HEK293 (cell line): ENCODE data around the gene PDE4D.
A peak's percentile ranks its signal among the peaks of the same experiment; 100 is the strongest.

Experiments used
- CTCF ChIA-PET: fragments of 350-600 bp; formaldehyde crosslinking; extraction: SDS; loops from one replicate; lab custom pipeline; 2021; ENCODE audit warnings: antibody characterized with exemption; lab: Yijun Ruan, JAX
- POLR2A ChIA-PET: fragments of 300-600 bp; formaldehyde crosslinking; extraction: SDS; loops from one replicate; lab custom pipeline; 2020; ENCODE audit warnings: antibody characterized with exemption, inconsistent platforms; lab: Yijun Ruan, JAX
- H3K27ac ChIP-seq: fragments of 200-500 bp; sonication (Bioruptor generic); 2 replicates; pipeline ENCODE4 v1.5.1; 2014; ENCODE audit warnings: low read depth, low read length, control low read depth, inconsistent platforms; ENCODE audit errors: extremely low read depth
- H3K36me3 ChIP-seq, 2 experiments: fragments of 200-500 bp in 1 of 2; sonication (Bioruptor generic) in 1 of 2; 1 replicate in 1 of 2; 2 replicates in 1 of 2; pipeline ENCODE4 v1.5.1; 2014 to 2017; ENCODE audit warnings: inconsistent platforms in 2 of 2, low read length in 2 of 2; ENCODE audit not compliant: control insufficient read depth in 2 of 2, insufficient read depth in 1 of 2
- H3K4me1 ChIP-seq: fragments of 200-500 bp; sonication (Bioruptor generic); 2 replicates; pipeline ENCODE4 v1.5.1; 2014; ENCODE audit warnings: mild to moderate bottlenecking, low read length, inconsistent platforms; ENCODE audit not compliant: control insufficient read depth, insufficient read depth
- H3K4me3 ChIP-seq: 2 replicates; pipeline ENCODE4 v1.5.1; 2011; ENCODE audit warnings: low read depth, mild to moderate bottlenecking, control low read depth, low read length, moderate library complexity
- H3K9me3 ChIP-seq: fragments of 200-500 bp; sonication (Bioruptor generic); 2 replicates; pipeline ENCODE4 v1.5.1; 2014; ENCODE audit warnings: low read depth, low read length, inconsistent platforms; ENCODE audit not compliant: control insufficient read depth, insufficient read depth
- GLI4 ChIP-seq: fragments of 450-650 bp; formaldehyde crosslinking; IDR thresholded peaks from 2 replicates; pipeline ENCODE4 v1.5.1; 2016; ENCODE audit warnings: missing biosample characterization, missing genetic modification characterization
- MZF1 ChIP-seq: fragments of 450-650 bp; formaldehyde crosslinking; IDR thresholded peaks from 2 replicates; pipeline ENCODE4 v1.5.1; 2017; ENCODE audit warnings: missing biosample characterization, missing genetic modification characterization, borderline replicate concordance
- PRDM1 ChIP-seq: fragments of 450-650 bp; formaldehyde crosslinking; IDR thresholded peaks from 2 replicates; pipeline ENCODE4; 2016; ENCODE audit warnings: missing biosample characterization, missing genetic modification characterization
- SP2 ChIP-seq: fragments of 450-650 bp; formaldehyde crosslinking; IDR thresholded peaks from 2 replicates; pipeline ENCODE4 v1.5.1; 2016; ENCODE audit warnings: missing biosample characterization, missing genetic modification characterization
- ZBTB21 ChIP-seq: fragments of 450-650 bp; formaldehyde crosslinking; IDR thresholded peaks from 2 replicates; pipeline ENCODE4 v1.5.1; 2017; ENCODE audit warnings: missing biosample characterization, missing genetic modification characterization
- ZBTB8A ChIP-seq: fragments of 450-650 bp; formaldehyde crosslinking; IDR thresholded peaks from 2 replicates; pipeline ENCODE4 v1.5.1; 2016; ENCODE audit warnings: missing biosample characterization, missing genetic modification characterization
- ZFP37 ChIP-seq: fragments of 450-650 bp; formaldehyde crosslinking; IDR thresholded peaks from 2 replicates; pipeline ENCODE4 v1.5.1; 2016; ENCODE audit warnings: missing biosample characterization, missing genetic modification characterization
- ZIC2 ChIP-seq: fragments of 450-650 bp; formaldehyde crosslinking; IDR thresholded peaks from 2 replicates; pipeline ENCODE4 v1.5.1; 2016; ENCODE audit warnings: missing biosample characterization, missing genetic modification characterization
- ZNF133 ChIP-seq: fragments of 450-650 bp; formaldehyde crosslinking; IDR thresholded peaks from 2 replicates; pipeline ENCODE4 v1.5.1; 2016; ENCODE audit warnings: missing biosample characterization, missing genetic modification characterization
- ZNF169 ChIP-seq: fragments of 450-650 bp; formaldehyde crosslinking; IDR thresholded peaks from 2 replicates; pipeline ENCODE4 v1.5.1; 2016; ENCODE audit warnings: missing biosample characterization, missing genetic modification characterization
- ZNF18 ChIP-seq: fragments of 450-650 bp; formaldehyde crosslinking; IDR thresholded peaks from 2 replicates; pipeline ENCODE4 v1.5.1; 2016; ENCODE audit warnings: missing biosample characterization, missing genetic modification characterization
- ZNF2 ChIP-seq: fragments of 450-650 bp; formaldehyde crosslinking; IDR thresholded peaks from 2 replicates; pipeline ENCODE4 v1.5.1; 2016; ENCODE audit warnings: missing biosample characterization, missing genetic modification characterization
- ZNF302 ChIP-seq: fragments of 450-650 bp; formaldehyde crosslinking; IDR thresholded peaks from 2 replicates; pipeline ENCODE4 v1.5.1; 2016; ENCODE audit warnings: missing biosample characterization, missing genetic modification characterization, low read depth
- ZNF362 ChIP-seq: fragments of 450-650 bp; formaldehyde crosslinking; IDR thresholded peaks from 2 replicates; pipeline ENCODE4 v1.5.1; 2016; ENCODE audit warnings: missing biosample characterization, missing genetic modification characterization
- ZNF404 ChIP-seq: fragments of 450-650 bp; formaldehyde crosslinking; IDR thresholded peaks from 2 replicates; pipeline ENCODE4 v1.5.1; 2017; ENCODE audit warnings: missing biosample characterization, missing genetic modification characterization
- ZNF544 ChIP-seq: fragments of 450-650 bp; formaldehyde crosslinking; IDR thresholded peaks from 2 replicates; pipeline ENCODE4 v1.5.0; 2017; ENCODE audit warnings: missing biosample characterization, missing genetic modification characterization
- ZNF555 ChIP-seq: fragments of 450-650 bp; formaldehyde crosslinking; conservative IDR thresholded peaks from 2 replicates; pipeline ENCODE4 v1.5.1; 2017; ENCODE audit warnings: missing biosample characterization, mild to moderate bottlenecking, missing genetic modification characterization, inconsistent platforms
- ZNF561 ChIP-seq: fragments of 450-650 bp; IDR thresholded peaks from 2 replicates; pipeline ENCODE4 v1.5.1; 2018; ENCODE audit warnings: missing biosample characterization, missing genetic modification characterization, borderline replicate concordance
- ZNF596 ChIP-seq: fragments of 450-650 bp; IDR thresholded peaks from 2 replicates; pipeline ENCODE4 v1.5.0; 2018; ENCODE audit warnings: missing biosample characterization, mild to moderate bottlenecking, missing genetic modification characterization, moderate library complexity
- ZNF621 ChIP-seq: fragments of 450-650 bp; formaldehyde crosslinking; IDR thresholded peaks from 2 replicates; pipeline ENCODE4 v1.5.1; 2017; ENCODE audit warnings: missing biosample characterization, missing genetic modification characterization
- ZNF658 ChIP-seq: fragments of 450-650 bp; formaldehyde crosslinking; IDR thresholded peaks from 2 replicates; pipeline ENCODE4; 2016; ENCODE audit warnings: missing biosample characterization, missing genetic modification characterization
- ZNF791 ChIP-seq: fragments of 450-650 bp; formaldehyde crosslinking; IDR thresholded peaks from 2 replicates; pipeline ENCODE4 v1.5.1; 2016; ENCODE audit warnings: missing biosample characterization, missing genetic modification characterization
- ZSCAN16 ChIP-seq: fragments of 450-650 bp; formaldehyde crosslinking; IDR thresholded peaks from 2 replicates; pipeline ENCODE4 v1.5.1; 2016; ENCODE audit warnings: missing biosample characterization, missing genetic modification characterization
- TF ChIP-seq, protein P1 (sequence below): IDR thresholded peaks from 2 replicates; pipeline ENCODE4 v1.6.1; 2011; ENCODE audit warnings: mild to moderate bottlenecking, low read depth, low read length, borderline replicate concordance
- TF ChIP-seq, protein P2 (sequence below): fragments of 450-650 bp; formaldehyde crosslinking; IDR thresholded peaks from 2 replicates; pipeline ENCODE4 v1.5.1; 2016; ENCODE audit warnings: missing biosample characterization, missing genetic modification characterization
- TF ChIP-seq, protein P3 (sequence below): fragments of 450-650 bp; formaldehyde crosslinking; optimal IDR thresholded peaks from 2 replicates; pipeline ENCODE3; 2016; ENCODE audit warnings: missing biosample characterization, mild to moderate bottlenecking, missing genetic modification characterization
- TF ChIP-seq, protein P4 (sequence below): fragments of 450-650 bp; IDR thresholded peaks from 2 replicates; pipeline ENCODE4 v1.5.1; 2018; ENCODE audit warnings: missing biosample characterization, missing genetic modification characterization
- TF ChIP-seq, protein P5 (sequence below): fragments of 450-650 bp; formaldehyde crosslinking; IDR thresholded peaks from 2 replicates; pipeline ENCODE4 v1.5.1; 2016; ENCODE audit warnings: missing biosample characterization, missing genetic modification characterization

Gene PDE4D

GRCh38 chr5:59287361-59287760, 606.2 kb downstream of the PDE4D start (continued):
- TF ChIP-seq, protein P1, sequence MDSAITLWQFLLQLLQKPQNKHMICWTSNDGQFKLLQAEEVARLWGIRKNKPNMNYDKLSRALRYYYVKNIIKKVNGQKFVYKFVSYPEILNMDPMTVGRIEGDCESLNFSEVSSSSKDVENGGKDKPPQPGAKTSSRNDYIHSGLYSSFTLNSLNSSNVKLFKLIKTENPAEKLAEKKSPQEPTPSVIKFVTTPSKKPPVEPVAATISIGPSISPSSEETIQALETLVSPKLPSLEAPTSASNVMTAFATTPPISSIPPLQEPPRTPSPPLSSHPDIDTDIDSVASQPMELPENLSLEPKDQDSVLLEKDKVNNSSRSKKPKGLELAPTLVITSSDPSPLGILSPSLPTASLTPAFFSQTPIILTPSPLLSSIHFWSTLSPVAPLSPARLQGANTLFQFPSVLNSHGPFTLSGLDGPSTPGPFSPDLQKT: no peak
- TF ChIP-seq GLI4 (tag by site-specific recombination) (no peak), ZNF133 (tag by site-specific recombination) (no peak), SP2 (tag by site-specific recombination) (no peak), ZNF18 (tag by site-specific recombination) (no peak), ZBTB8A (tag by site-specific recombination) (no peak), ZNF596 (tag by site-specific recombination) (no peak), ZNF302 (tag by site-specific recombination) (no peak), ZIC2 (tag by site-specific recombination) (peak; percentile 24; the same call in 1 of the 2 replicates)

DNA sequence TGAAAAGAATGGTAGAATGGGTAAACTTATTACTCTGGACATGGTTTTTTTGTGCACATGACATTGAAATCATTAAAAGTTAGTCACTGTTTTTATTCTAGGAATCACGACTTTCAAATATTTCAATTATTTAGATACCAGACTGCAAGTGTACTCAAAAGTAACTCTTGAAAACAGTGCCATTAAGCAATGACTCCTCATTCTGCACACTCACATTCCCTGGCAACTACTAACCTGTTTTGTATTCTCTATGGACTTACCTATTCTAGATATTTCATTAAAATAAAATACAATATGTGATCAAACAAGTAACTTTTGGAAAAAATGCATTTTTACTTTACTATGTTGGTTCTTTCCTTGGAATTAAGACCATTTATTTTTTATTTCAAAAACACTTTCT, 607.0 kb downstream of the PDE4D start:
- H3K9me3 ChIP-seq: no peaks in the 10 kb centered on the region
- CTCF ChIA-PET: interaction anchor here (0.8 kb wide), 1 partner anchor 98 kb away, joined by 3 read pairs; no protein-coding TSS in a partner anchor
- no peak overlapping the region for H3K4me3 ChIP-seq
- no peaks in the 10 kb centered on the region for H3K36me3 ChIP-seq
- H3K27ac ChIP-seq: no peak overlapping the region
- POLR2A ChIA-PET: no interaction called here
- TF ChIP-seq ZNF658 (tag by site-specific recombination) (no peak), ZNF169 (tag by site-specific recombination) (no peak), PRDM1 (no peak), ZNF362 (tag by site-specific recombination) (no peak), ZFP37 (tag by site-specific recombination) (no peak), ZNF621 (tag by site-specific recombination) (no peak), MZF1 (tag by site-specific recombination) (no peak), ZNF404 (no peak), ZNF791 (tag by site-specific recombination) (no peak), ZNF2 (tag by site-specific recombination) (no peak), ZNF555 (tag by site-specific recombination) (no peak), ZNF561 (tag by site-specific recombination) (no peak), ZSCAN16 (tag by site-specific recombination) (no peak), ZBTB21 (tag by site-specific recombination) (no peak), ZNF544 (tag by site-specific recombination) (no peak)
- TF ChIP-seq, protein P2, sequence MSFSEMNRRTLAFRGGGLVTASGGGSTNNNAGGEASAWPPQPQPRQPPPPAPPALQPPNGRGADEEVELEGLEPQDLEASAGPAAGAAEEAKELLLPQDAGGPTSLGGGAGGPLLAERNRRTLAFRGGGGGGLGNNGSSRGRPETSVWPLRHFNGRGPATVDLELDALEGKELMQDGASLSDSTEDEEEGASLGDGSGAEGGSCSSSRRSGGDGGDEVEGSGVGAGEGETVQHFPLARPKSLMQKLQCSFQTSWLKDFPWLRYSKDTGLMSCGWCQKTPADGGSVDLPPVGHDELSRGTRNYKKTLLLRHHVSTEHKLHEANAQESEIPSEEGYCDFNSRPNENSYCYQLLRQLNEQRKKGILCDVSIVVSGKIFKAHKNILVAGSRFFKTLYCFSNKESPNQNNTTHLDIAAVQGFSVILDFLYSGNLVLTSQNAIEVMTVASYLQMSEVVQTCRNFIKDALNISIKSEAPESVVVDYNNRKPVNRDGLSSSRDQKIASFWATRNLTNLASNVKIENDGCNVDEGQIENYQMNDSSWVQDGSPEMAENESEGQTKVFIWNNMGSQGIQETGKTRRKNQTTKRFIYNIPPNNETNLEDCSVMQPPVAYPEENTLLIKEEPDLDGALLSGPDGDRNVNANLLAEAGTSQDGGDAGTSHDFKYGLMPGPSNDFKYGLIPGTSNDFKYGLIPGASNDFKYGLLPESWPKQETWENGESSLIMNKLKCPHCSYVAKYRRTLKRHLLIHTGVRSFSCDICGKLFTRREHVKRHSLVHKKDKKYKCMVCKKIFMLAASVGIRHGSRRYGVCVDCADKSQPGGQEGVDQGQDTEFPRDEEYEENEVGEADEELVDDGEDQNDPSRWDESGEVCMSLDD: no peak
- TF ChIP-seq, protein P3, sequence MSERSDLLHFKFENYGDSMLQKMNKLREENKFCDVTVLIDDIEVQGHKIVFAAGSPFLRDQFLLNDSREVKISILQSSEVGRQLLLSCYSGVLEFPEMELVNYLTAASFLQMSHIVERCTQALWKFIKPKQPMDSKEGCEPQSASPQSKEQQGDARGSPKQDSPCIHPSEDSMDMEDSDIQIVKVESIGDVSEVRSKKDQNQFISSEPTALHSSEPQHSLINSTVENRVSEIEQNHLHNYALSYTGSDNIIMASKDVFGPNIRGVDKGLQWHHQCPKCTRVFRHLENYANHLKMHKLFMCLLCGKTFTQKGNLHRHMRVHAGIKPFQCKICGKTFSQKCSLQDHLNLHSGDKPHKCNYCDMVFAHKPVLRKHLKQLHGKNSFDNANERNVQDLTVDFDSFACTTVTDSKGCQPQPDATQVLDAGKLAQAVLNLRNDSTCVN: no peak
- TF ChIP-seq, protein P4, sequence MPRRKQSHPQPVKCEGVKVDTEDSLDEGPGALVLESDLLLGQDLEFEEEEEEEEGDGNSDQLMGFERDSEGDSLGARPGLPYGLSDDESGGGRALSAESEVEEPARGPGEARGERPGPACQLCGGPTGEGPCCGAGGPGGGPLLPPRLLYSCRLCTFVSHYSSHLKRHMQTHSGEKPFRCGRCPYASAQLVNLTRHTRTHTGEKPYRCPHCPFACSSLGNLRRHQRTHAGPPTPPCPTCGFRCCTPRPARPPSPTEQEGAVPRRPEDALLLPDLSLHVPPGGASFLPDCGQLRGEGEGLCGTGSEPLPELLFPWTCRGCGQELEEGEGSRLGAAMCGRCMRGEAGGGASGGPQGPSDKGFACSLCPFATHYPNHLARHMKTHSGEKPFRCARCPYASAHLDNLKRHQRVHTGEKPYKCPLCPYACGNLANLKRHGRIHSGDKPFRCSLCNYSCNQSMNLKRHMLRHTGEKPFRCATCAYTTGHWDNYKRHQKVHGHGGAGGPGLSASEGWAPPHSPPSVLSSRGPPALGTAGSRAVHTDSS (tag by site-specific recombination): no peak
- TF ChIP-seq, protein P5, sequence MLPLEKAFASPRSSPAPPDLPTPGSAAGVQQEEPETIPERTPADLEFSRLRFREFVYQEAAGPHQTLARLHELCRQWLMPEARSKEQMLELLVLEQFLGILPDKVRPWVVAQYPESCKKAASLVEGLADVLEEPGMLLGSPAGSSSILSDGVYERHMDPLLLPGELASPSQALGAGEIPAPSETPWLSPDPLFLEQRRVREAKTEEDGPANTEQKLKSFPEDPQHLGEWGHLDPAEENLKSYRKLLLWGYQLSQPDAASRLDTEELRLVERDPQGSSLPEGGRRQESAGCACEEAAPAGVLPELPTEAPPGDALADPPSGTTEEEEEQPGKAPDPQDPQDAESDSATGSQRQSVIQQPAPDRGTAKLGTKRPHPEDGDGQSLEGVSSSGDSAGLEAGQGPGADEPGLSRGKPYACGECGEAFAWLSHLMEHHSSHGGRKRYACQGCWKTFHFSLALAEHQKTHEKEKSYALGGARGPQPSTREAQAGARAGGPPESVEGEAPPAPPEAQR (tag by site-specific recombination): no peak
- H3K4me1 ChIP-seq: peaks cover 9% of the 10 kb centered on the region
